NCI-H1930 (cell line): ENCODE measurements around the gene TNFAIP3.

ENCODE experiments used
- DNase-seq, 2 experiments: peaks; one replicate each; lab custom pipeline; 2025; lab: John Stamatoyannopoulos, UW

TNFAIP3 gene

GRCh38 chr6:137923866-137924653 lies 57.0 kb downstream of the TNFAIP3 start:
- DNase-seq, result no peak

- no peak for DNase-seq
Measured at GRCh38 chr6:137925141-137925698, 58.2 kb downstream of the TNFAIP3 start.

- no peak for DNase-seq
Measured at GRCh38 chr6:137926207-137926731, 59.2 kb downstream of the TNFAIP3 start.

GRCh38 chr6:137926985-137927384 lies 59.9 kb downstream of the TNFAIP3 start:
- no peak for DNase-seq

- no peak for DNase-seq
Measured at GRCh38 chr6:137927777-137928218, 60.7 kb downstream of the TNFAIP3 start.

- DNase-seq, result no peak
Measured at GRCh38 chr6:137928286-137928685, 61.2 kb downstream of the TNFAIP3 start.

- DNase-seq, result no peak
Measured at GRCh38 chr6:137931849-137932465, 64.9 kb downstream of the TNFAIP3 start.
